ENCODE results near the gene CROCC. TPM values are rescaled to one million over a fixed set of nuclear protein-coding genes. Genes with fewer than 3 reads are reported as not detected.
"Not testable (repeated sequence)": the region's sequence is repeated elsewhere in the genome, so short reads cannot be mapped to it uniquely, and the experiment has no call there.

Gene CROCC
- polyA plus RNA-seq, 4 donors: 22.4 to 78.1 (median 34.6) TPM

DNA sequence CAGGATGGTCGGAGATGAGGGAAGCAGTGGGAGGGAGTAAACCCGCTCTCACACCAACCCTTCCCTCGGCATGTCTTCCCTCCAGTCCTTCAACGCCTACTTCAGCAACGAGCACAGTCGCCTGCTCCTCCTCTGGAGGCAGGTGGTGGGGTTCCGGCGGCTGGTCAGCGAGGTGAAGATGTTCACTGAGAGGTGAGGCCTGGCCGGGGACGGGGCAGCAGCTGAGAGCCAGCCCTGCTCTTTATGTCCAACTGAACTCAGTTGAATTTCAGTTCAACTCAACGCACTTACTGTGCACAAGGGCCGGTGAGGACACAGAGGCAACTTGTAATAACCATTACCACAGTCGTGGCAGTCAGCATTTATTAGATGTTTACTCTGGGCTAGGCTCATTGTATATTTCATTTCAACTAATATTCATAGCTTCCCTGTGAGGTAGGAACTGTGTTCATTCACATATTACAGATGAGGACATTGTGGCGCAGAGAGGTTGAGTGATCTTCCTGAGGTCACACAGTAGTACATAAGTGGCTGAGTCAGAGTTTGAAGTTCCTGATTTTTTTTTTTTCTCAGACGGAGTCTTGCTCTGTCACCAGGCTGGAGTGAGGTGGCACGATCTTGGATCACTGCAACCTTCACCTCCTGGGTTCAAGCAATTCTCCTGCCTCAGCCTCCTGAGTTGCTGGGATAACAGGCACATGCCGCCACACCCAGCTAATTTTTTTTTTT is 9.6 kb downstream of the CROCC start:
- DNase-seq (ENCODE audit: low read depth in 4 of 4, low spot score in 3 of 4): not testable (repeated sequence)

DNA sequence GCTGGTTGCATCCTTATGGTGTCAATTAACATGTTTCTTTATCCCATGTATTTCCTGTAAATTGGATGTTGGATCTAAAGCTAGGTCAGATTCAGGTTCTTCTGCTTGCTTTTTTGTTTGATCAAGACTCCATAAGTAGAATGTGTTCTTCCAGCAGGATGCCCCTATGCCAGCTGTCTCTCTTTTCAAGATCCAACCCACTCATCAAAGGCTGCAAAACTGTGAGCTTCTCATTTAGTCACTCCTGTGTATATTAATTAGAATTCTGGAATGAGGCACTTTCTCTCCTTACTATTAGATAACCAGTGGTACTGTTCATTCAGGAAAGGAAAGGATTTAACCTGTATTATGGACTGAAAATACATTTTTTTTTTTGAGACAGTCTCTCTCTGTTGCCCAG is 12.2 kb downstream of the CROCC start:
- not testable (repeated sequence) for DNase-seq (ENCODE audit: low read depth in 4 of 4, low spot score in 3 of 4)

GRCh38 chr1:16936580-16936979 is 14.8 kb downstream of the CROCC start:
- not testable (repeated sequence) for DNase-seq (ENCODE audit: low read depth in 4 of 4, low spot score in 3 of 4)

- no peak for DNase-seq (ENCODE audit: low read depth in 4 of 4, low spot score in 3 of 4)
Measured at GRCh38 chr1:16938351-16939321, 16.9 kb downstream of the CROCC start.

- DNase-seq (ENCODE audit: low read depth in 4 of 4, low spot score in 3 of 4): not testable (repeated sequence)
Measured at GRCh38 chr1:16939386-16940180, 17.9 kb downstream of the CROCC start.

- DNase-seq (ENCODE audit: low read depth in 4 of 4, low spot score in 3 of 4): no peak
Measured at GRCh38 chr1:16944038-16944437, 22.3 kb downstream of the CROCC start.

DNA sequence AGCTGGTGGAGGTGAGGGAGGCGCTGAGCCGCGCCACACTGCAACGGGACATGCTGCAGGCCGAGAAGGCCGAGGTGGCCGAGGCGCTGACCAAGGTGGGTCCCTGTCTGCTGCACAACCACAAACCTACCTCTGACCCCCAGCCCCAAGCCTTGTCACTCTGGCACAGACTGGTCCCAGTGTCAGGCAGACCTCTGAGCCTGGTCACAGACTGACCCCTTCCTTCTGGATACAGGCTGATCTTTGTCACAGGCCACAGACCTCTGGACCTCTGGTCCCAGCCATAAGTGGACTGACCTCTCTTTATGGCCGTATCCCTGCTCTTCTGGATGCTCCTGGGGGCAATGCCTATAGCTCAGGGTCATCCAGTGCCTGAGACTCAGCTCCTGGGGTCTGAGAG is 23.8 kb downstream of the CROCC start:
- not testable (repeated sequence) for DNase-seq (ENCODE audit: low read depth in 4 of 4, low spot score in 3 of 4)

- DNase-seq (ENCODE audit: low read depth in 4 of 4, low spot score in 3 of 4): not testable (repeated sequence)
Measured at GRCh38 chr1:16946185-16946584, 24.5 kb downstream of the CROCC start.

DNA sequence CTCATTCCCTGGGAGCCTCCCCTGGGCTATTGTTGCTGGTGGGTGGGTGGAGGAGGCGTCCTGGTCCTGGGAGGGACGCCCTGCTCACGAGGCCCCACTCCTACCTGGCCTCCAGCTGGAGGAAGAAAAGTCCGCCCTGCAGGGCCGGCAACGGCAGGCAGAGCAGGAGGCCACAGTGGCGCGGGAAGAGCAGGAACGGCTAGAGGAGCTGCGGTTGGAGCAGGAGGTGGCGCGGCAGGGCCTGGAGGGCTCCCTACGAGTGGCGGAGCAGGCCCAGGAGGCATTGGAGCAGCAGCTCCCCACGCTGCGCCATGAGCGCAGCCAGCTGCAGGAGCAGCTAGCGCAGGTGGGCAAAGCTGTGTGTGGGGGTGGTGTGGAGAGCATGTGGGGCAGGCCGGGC is 24.9 kb downstream of the CROCC start:
- DNase-seq (ENCODE audit: low read depth in 4 of 4, low spot score in 3 of 4): no peak

GRCh38 chr1:16948282-16948891 is 26.7 kb downstream of the CROCC start:
- not testable (repeated sequence) for DNase-seq (ENCODE audit: low read depth in 4 of 4, low spot score in 3 of 4)

DNA sequence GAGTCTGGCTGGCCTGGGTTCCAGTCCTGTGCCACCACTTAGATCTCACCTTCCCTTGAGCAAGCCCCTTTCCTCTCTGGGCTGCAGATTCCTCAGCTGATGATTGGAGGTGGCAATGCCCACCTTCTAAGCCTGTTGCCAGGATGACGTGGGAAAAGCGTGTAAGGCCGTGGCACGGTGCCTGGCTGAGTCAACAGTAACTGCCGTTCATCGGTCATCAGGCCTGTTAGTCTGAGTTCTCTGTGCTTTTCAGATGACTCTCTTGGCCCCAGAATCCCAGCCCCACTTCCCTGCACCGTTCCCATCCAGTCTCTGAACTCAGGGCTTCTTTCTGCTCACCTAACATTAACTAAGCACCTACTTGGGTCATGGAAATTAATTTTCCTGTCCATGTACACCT is 27.3 kb downstream of the CROCC start:
- DNase-seq (ENCODE audit: low read depth in 4 of 4, low spot score in 3 of 4): not testable (repeated sequence)

GRCh38 chr1:16952376-16952775 is 30.6 kb downstream of the CROCC start:
- not testable (repeated sequence) for DNase-seq (ENCODE audit: low read depth in 4 of 4, low spot score in 3 of 4)

- DNase-seq (ENCODE audit: low read depth in 4 of 4, low spot score in 3 of 4): no peak
Measured at GRCh38 chr1:16954579-16954978, 32.8 kb downstream of the CROCC start.

DNA sequence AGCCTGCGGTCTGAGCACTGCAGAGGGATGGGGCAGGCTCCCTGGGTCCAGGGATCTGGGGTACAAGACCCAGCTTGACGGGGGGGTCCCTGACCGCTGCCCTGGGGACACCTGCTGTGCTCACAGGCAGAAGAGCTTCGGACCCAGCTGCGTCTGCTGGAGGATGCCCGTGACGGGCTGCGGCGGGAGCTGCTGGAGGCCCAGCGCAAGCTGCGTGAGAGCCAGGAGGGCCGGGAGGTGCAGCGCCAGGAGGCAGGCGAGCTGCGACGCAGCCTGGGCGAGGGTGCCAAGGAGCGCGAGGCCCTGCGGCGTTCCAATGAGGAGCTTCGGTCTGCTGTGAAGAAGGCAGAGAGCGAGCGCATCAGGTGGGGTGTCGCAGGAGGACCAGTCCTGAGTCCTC is 33.5 kb downstream of the CROCC start:
- DNase-seq (ENCODE audit: low read depth in 4 of 4, low spot score in 3 of 4): no peak

DNA sequence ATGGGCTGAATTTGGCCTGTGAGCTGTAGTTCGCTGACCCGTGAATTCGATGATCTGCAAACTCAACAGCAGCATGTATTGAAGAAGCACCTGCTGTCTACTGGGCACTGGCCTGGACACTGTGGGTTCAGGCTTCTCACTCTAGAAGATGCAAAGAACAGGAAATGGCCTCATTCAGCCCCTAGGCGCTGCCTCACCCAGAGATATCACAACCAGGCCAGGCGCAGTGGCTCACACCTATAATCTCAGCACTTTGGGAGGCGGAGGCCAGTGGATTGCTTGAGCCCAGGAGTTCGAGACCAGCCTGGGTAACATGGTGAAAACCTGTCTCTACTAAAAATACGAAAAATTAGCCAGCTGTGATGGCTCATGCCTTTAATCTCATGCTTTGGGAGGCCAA is 35.0 kb downstream of the CROCC start:
- no peak for DNase-seq (ENCODE audit: low read depth in 4 of 4, low spot score in 3 of 4)

DNA sequence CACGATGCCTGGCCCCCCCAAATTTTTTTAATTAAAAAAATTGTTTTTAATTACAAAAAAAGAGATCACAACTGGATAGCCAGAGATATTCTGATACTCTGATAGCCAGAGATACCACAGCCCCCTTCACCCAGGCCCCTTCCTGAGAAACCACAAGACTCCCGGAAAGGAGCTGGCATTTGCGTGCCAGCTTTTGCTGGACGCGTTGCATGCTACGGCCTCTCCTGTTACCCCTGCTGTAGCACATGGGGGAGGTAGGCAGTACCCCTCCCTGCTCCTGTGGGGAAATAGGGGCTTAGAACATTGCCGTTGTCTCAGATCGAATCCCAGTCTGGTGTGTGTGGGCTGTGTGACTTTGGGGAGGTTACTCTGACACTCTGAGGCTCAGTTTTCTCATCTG is 36.0 kb downstream of the CROCC start:
- DNase-seq (ENCODE audit: low read depth in 4 of 4, low spot score in 3 of 4): no peak

- no peak for DNase-seq (ENCODE audit: low read depth in 4 of 4, low spot score in 3 of 4)
Measured at GRCh38 chr1:16958475-16958874, 36.7 kb downstream of the CROCC start.

- no peak for DNase-seq (ENCODE audit: low read depth in 4 of 4, low spot score in 3 of 4)
Measured at GRCh38 chr1:16960560-16961296, 39.0 kb downstream of the CROCC start.

DNA sequence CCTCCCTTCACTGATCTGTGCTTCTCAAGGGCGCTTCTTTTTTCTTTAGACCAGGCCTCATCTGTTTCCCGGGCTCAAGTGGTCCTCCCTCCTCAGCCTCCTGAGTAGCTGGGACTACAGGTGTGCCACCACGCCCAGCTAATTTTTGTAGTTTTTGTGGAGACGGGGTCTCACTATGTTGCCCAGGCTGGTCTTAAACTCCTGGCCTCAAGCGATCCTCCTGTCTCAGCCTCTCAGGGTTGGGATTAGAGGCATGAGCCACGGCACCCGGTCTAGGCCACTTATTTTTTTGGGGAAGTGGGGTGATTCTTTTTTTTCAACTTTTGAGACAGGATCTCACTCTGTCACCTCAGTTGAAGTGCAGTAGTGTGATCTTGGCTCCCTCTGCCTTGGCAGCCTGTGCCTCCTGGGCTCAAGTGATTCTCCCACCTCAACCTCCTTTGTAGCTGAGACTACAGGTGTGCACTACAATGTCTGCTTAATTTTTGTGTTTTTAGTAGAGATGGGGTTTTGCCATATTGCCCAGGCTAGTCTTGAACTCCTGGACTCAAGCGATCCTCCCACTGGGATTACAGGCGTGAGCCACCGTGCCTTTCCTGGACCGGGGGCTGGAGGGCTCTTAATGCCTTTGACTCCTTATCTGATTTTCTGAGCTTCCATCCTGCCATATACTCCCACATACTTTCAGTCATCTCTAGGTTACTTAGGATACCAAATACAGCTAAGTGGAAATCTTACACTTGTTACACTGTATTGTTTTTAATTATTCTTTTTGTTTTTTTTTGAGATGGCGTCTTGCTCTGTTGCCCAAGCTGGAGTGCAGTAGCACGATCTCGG is 39.8 kb downstream of the CROCC start:
- DNase-seq (ENCODE audit: low read depth in 4 of 4, low spot score in 3 of 4): no peak
